Measurements from ENCODE around the gene NFIX. TPM values are rescaled to one million over a fixed set of nuclear protein-coding genes. Genes with fewer than 3 reads are reported as not detected.

Gene NFIX
- total and polyA plus RNA-seq, 9 of the 15 experiments (the other 6 are each of a cell fraction or from before 2014, with no cell fraction given) = 0.28 to 26.8 (median 5.4) TPM

DNA sequence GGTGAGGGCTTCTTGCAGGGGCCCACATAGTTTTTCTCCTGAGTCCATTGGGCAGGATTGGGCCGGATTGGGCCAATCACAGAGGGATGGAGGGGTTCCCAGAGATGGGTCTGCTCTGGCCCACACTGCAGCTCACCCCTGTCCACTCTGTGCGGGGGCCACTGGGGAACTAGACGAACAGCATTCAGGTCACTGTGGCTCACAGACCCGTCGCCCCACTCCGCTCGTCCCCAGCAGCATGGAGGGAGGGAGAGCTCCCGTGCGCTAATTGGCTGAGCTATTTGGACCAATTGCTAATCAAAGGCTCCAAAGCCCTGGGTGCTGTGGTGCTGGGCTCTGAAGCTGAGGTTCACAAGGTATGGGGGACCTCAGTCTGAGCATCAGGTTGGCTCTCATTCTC, 134.1 kb downstream of the NFIX start (continued):
- TF ChIP-seq, protein P1, sequence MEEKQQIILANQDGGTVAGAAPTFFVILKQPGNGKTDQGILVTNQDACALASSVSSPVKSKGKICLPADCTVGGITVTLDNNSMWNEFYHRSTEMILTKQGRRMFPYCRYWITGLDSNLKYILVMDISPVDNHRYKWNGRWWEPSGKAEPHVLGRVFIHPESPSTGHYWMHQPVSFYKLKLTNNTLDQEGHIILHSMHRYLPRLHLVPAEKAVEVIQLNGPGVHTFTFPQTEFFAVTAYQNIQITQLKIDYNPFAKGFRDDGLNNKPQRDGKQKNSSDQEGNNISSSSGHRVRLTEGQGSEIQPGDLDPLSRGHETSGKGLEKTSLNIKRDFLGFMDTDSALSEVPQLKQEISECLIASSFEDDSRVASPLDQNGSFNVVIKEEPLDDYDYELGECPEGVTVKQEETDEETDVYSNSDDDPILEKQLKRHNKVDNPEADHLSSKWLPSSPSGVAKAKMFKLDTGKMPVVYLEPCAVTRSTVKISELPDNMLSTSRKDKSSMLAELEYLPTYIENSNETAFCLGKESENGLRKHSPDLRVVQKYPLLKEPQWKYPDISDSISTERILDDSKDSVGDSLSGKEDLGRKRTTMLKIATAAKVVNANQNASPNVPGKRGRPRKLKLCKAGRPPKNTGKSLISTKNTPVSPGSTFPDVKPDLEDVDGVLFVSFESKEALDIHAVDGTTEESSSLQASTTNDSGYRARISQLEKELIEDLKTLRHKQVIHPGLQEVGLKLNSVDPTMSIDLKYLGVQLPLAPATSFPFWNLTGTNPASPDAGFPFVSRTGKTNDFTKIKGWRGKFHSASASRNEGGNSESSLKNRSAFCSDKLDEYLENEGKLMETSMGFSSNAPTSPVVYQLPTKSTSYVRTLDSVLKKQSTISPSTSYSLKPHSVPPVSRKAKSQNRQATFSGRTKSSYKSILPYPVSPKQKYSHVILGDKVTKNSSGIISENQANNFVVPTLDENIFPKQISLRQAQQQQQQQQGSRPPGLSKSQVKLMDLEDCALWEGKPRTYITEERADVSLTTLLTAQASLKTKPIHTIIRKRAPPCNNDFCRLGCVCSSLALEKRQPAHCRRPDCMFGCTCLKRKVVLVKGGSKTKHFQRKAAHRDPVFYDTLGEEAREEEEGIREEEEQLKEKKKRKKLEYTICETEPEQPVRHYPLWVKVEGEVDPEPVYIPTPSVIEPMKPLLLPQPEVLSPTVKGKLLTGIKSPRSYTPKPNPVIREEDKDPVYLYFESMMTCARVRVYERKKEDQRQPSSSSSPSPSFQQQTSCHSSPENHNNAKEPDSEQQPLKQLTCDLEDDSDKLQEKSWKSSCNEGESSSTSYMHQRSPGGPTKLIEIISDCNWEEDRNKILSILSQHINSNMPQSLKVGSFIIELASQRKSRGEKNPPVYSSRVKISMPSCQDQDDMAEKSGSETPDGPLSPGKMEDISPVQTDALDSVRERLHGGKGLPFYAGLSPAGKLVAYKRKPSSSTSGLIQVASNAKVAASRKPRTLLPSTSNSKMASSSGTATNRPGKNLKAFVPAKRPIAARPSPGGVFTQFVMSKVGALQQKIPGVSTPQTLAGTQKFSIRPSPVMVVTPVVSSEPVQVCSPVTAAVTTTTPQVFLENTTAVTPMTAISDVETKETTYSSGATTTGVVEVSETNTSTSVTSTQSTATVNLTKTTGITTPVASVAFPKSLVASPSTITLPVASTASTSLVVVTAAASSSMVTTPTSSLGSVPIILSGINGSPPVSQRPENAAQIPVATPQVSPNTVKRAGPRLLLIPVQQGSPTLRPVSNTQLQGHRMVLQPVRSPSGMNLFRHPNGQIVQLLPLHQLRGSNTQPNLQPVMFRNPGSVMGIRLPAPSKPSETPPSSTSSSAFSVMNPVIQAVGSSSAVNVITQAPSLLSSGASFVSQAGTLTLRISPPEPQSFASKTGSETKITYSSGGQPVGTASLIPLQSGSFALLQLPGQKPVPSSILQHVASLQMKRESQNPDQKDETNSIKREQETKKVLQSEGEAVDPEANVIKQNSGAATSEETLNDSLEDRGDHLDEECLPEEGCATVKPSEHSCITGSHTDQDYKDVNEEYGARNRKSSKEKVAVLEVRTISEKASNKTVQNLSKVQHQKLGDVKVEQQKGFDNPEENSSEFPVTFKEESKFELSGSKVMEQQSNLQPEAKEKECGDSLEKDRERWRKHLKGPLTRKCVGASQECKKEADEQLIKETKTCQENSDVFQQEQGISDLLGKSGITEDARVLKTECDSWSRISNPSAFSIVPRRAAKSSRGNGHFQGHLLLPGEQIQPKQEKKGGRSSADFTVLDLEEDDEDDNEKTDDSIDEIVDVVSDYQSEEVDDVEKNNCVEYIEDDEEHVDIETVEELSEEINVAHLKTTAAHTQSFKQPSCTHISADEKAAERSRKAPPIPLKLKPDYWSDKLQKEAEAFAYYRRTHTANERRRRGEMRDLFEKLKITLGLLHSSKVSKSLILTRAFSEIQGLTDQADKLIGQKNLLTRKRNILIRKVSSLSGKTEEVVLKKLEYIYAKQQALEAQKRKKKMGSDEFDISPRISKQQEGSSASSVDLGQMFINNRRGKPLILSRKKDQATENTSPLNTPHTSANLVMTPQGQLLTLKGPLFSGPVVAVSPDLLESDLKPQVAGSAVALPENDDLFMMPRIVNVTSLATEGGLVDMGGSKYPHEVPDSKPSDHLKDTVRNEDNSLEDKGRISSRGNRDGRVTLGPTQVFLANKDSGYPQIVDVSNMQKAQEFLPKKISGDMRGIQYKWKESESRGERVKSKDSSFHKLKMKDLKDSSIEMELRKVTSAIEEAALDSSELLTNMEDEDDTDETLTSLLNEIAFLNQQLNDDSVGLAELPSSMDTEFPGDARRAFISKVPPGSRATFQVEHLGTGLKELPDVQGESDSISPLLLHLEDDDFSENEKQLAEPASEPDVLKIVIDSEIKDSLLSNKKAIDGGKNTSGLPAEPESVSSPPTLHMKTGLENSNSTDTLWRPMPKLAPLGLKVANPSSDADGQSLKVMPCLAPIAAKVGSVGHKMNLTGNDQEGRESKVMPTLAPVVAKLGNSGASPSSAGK (IDR thresholded peaks at IDR 0.05) = no peak
- TF ChIP-seq, protein P2, sequence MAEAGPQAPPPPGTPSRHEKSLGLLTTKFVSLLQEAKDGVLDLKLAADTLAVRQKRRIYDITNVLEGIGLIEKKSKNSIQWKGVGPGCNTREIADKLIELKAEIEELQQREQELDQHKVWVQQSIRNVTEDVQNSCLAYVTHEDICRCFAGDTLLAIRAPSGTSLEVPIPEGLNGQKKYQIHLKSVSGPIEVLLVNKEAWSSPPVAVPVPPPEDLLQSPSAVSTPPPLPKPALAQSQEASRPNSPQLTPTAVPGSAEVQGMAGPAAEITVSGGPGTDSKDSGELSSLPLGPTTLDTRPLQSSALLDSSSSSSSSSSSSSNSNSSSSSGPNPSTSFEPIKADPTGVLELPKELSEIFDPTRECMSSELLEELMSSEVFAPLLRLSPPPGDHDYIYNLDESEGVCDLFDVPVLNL (CRISPR knock-in tag; IDR thresholded peaks at IDR 0.05; ENCODE audit: low read depth) = no peak
- TF ChIP-seq RBFOX2 (IDR thresholded peaks at IDR 0.05; ENCODE audit: low read depth, low read length) (peak; percentile 38; the same call in 1 of the 2 replicates), ZNF224 (CRISPR knock-in tag; IDR thresholded peaks at IDR 0.05) (no peak), POLR2G (IDR thresholded peaks at IDR 0.05; ENCODE audit: low read depth, low read length) (peak; percentile 66)
